ENCODE measurements around the gene RNF217. TPM values are rescaled to one million over a fixed set of nuclear protein-coding genes. Genes with fewer than 3 reads are reported as not detected.
"Not testable (repeated sequence)": the region's sequence is repeated elsewhere in the genome, so short reads cannot be mapped to it uniquely, and the experiment has no call there.

The RNF217 gene
- total RNA-seq, 1 donor from 2014 or later: 0.64 TPM

- intact Hi-C loops (cut with micrococcal nuclease): no loop called here
These were observed 88.6 kb downstream of the RNF217 start for GRCh38 chr6:125050663-125051318.

- intact Hi-C loops (cut with micrococcal nuclease): no loop called here
These were observed 91.6 kb downstream of the RNF217 start for GRCh38 chr6:125053809-125054208.

DNA sequence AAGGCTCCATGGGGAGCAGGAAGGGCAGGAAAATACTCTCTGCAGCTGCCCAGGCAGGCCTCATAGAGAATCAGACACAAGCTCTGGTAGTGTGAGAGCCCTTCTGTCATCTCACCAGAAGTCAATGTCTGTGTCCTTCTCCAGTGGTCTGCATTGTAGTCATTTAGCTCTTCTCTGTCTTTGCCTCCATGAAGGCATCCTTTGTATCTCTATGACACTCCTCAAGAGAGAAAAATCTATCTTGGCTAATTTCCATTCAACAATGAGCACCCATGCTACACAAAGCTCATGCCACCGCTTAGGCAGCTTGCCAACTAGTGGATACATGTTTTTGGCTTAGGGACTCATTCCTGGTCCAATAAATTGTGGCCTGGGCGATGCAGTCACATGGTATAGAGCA, 92.1 kb downstream of the RNF217 start:
- intact Hi-C loops (cut with micrococcal nuclease): no loop called here

DNA sequence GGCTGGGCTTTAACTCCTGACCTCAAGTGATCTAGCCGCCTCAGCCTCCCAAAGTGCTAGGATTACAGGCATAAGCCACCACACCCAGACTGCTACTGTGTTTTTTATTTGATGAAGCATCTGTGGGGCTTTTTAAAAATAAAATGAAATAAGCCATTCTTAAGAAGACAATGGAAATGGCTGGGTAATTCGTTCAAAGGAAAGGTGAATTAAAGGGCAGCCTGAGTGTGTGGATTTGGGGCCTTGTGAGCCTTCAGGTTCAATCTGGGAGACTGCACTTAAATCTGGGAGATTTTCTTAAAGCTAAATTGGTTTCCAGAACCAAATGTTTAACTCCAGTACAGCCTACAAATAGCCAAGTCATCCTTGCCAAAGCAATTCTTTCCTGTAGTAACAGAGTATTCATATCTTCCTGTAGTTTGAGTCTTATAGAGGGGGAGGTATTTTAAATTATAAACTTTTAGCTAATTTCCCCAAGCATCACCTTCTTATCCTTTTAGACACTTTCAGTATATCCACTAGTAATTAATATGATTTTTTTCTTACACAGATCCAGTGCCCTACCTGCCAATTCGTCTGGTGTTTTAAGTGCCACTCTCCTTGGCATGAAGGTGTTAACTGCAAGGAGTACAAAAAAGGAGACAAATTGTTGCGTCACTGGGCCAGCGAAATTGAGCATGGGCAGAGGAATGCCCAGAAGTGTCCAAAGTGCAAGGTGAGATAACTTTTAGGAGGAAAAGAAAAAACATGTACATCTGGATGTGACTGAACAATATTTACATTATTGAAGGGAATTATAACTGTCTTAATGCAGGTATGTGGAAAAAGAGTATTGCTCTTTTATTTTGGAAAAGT, 95.4 kb downstream of the RNF217 start:
- intact Hi-C loops (cut with micrococcal nuclease): no loop called here

- intact Hi-C loops (cut with micrococcal nuclease): no loop called here
These were observed 96.3 kb downstream of the RNF217 start for GRCh38 chr6:125058546-125058945.

DNA sequence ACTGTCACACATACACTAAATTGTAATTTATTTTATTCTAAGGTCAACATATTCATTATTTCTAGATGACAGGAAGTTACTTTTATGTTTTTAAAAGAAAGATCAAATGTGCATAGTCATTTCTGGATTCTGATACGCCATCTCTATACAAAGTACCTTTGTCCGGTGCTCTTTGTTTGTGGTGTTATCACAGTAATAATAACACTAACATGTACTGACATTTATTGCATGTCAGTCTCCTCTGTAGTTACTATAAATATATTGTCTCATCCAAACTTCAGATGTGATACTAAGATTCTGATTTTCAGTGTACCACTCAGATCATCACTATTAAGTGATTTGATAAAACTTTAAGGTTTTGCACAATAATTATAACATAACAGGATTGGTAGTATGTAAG, 101.1 kb downstream of the RNF217 start:
- intact Hi-C loops (cut with micrococcal nuclease): no loop called here

- intact Hi-C loops (cut with micrococcal nuclease): no loop called here
These were observed 103.9 kb downstream of the RNF217 start for GRCh38 chr6:125066140-125066539.

DNA sequence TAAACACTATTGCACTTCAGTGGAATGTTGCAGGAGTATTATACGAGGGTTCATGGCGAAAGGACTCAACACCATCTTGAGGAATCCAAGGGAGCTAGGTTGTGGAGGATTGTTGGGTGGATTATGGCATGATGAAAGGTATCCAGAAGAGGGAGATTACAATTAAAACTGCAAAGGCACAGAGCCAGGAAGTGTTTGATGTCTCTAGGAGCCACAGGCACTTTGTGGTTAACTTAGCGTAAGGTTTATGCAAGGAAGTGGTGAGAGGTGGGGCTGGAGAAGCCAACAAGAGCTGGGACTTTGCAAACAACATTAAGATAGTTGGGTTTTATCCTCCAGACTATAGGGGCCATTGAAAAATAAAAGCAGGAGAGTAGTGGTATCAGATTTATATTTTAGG, 104.7 kb downstream of the RNF217 start:
- intact Hi-C loops (cut with micrococcal nuclease): no loop called here

GRCh38 chr6:125067552-125067951, 105.3 kb downstream of the RNF217 start:
- intact Hi-C loops (cut with micrococcal nuclease): no loop called here

- intact Hi-C loops (cut with micrococcal nuclease): no loop called here
These were observed 110.8 kb downstream of the RNF217 start for GRCh38 chr6:125073071-125073470.

- intact Hi-C loops (cut with micrococcal nuclease): no loop called here
These were observed 111.9 kb downstream of the RNF217 start for GRCh38 chr6:125074120-125074519.

GRCh38 chr6:125075073-125075472, 112.8 kb downstream of the RNF217 start:
- intact Hi-C loops (cut with micrococcal nuclease): not testable (repeated sequence)

- intact Hi-C loops (cut with micrococcal nuclease): no loop called here
These were observed 113.7 kb downstream of the RNF217 start for GRCh38 chr6:125075741-125076481.

GRCh38 chr6:125076482-125076742, 114.2 kb downstream of the RNF217 start:
- intact Hi-C loops (cut with micrococcal nuclease): no loop called here

- intact Hi-C loops (cut with micrococcal nuclease): no loop called here
These were observed 115.2 kb downstream of the RNF217 start for GRCh38 chr6:125077453-125077852.

DNA sequence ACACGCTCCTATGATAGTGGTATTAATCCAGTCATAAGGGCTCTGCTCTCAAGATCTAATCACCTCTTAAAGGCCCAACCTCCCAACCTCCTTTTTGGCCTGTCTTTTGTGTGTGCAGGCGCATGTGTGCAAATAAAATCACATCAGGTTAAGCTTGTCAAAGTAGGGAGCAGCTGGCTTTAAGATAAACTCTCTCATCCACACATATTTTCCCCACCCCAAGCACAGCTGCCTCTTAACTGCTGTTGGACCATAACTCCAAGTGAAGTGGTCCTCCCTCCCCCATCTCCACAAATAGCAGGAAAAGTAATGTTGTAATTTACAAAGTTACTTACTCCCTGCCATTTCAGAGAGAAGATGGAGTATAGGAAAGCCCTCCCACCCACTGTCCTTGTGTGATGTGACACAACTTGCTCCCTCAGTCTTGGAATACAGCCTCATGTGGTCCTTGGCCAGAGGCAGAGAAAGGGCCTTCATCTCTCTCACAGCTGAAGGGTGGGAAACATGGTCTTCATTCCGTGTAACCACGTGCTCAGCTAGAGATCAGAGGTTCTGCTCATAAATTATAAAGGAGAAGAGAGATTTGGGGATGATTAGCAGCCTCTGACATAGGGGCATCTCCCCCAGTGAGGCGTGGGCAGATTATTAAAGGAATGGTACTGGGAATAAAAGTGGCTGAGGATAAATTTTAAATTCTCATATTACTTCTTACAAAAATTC, 116.5 kb downstream of the RNF217 start:
- intact Hi-C loops (cut with micrococcal nuclease): no loop called here

DNA sequence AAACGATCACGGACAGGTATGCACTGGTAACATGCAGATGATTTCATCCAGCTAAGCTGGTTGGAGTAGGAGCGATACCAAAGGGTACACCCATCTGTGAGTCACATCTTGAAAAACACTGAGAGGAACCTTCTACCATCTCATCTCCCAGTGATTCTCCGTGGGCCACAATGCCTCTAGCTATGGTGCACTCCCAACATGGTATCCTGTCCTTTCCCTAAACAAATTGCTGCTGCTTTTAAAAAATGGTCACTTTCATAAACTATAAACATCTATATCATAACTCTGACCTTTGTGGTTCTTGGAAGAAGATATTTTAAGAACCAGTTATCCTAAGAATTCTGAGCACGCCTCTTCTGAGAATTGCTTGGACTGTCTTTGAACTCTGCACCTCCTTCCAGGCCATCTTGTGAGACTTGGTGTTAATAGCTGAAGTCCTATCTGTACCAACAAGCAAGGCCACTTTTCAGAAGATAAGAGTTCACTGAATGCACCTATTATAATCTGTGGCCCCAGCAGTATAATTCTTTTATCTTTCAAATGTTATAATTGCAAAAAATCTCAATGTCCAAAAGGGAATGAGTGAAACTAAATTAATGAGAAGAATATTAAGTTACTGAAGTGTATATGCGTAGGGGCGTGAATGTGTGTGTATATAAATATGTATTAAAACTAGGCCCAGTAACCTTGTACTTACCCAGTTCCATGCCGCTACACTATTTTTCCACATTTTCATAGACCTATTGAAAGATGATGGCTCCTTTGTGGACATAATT, 120.9 kb downstream of the RNF217 start:
- intact Hi-C loops (cut with micrococcal nuclease): no loop called here

- intact Hi-C loops (cut with micrococcal nuclease): no loop called here
These were observed 121.4 kb downstream of the RNF217 start for GRCh38 chr6:125083684-125083990.

GRCh38 chr6:125086716-125087115, 124.5 kb downstream of the RNF217 start:
- intact Hi-C loops (cut with micrococcal nuclease): no loop called here

- intact Hi-C loops (cut with micrococcal nuclease): no loop called here
These were observed 126.7 kb downstream of the RNF217 start for GRCh38 chr6:125088963-125089362.

- intact Hi-C loops (cut with micrococcal nuclease): no loop called here
These were observed 132.3 kb downstream of the RNF217 start for GRCh38 chr6:125094563-125094962.

Data from T-helper 2 cell treated with Interferon-gamma antibody and Interleukin-4, amounts not matched to agents 100 ng/mL and 5 ng/mL, for 36 hours (primary cell).